ENCODE measurements around the gene HOXB2.

The HOXB2 gene

GRCh38 chr17:48545022-48545375, at the start of gene HOXB2:
Gene HOXB2, minus strand, starts transcription at chr17:48545109. Its CDS starts 198 bp downstream, at chr17:48544911.
- peaks cover 52% of the 10 kb centered on the region for H3K4me1 ChIP-seq (ENCODE audit: control insufficient read depth, insufficient read depth, low read length)
- TF ChIP-seq SP3 (tag by site-specific recombination; IDR thresholded peaks at IDR 0.05) (no peak), ZNF2 (tag by site-specific recombination; IDR thresholded peaks at IDR 0.05) (no peak), SP7 (tag by site-specific recombination; IDR thresholded peaks at IDR 0.05) (peak; percentile 4; the same call in 1 of the 2 replicates), ZNF292 (tag by site-specific recombination; IDR thresholded peaks at IDR 0.05; ENCODE audit: borderline replicate concordance, low read depth) (no peak), ZBTB8A (tag by site-specific recombination; IDR thresholded peaks at IDR 0.05) (0 out of 2 replicates have a peak, but pooled peaks have one; percentile 13), ZSCAN30 (tag by site-specific recombination; IDR thresholded peaks at IDR 0.05) (0 out of 2 replicates have a peak, but pooled peaks have one; percentile 0), ZNF266 (tag by site-specific recombination; IDR thresholded peaks at IDR 0.05; ENCODE audit: low read depth) (no peak), GLI2 (tag by site-specific recombination; IDR thresholded peaks at IDR 0.05; ENCODE audit: borderline replicate concordance, low read depth) (no peak), YY2 (tag by site-specific recombination; IDR thresholded peaks at IDR 0.05) (no peak), KLF9 (tag by site-specific recombination; IDR thresholded peaks at IDR 0.05; ENCODE audit: low read depth) (no peak), ZBTB48 (tag by site-specific recombination; IDR thresholded peaks at IDR 0.05) (no peak), ZNF513 (tag by site-specific recombination; IDR thresholded peaks at IDR 0.05) (no peak), ZNF138 (tag by site-specific recombination; IDR thresholded peaks at IDR 0.05; ENCODE audit: borderline replicate concordance) (no peak), ZNF155 (tag by site-specific recombination; IDR thresholded peaks at IDR 0.05) (no peak), ZNF596 (tag by site-specific recombination; IDR thresholded peaks at IDR 0.05) (peak; percentile 87), REPIN1 (tag by site-specific recombination; IDR thresholded peaks at IDR 0.05; ENCODE audit: low read depth) (no peak), ZNF341 (tag by site-specific recombination; IDR thresholded peaks at IDR 0.05; ENCODE audit: low read depth) (no peak), ZBTB17 (tag by site-specific recombination; IDR thresholded peaks at IDR 0.05) (peak; percentile 7; the same call in 1 of the 2 replicates), ZNF433 (tag by site-specific recombination; IDR thresholded peaks at IDR 0.05; ENCODE audit: low read depth) (no peak), PRDM6 (tag by site-specific recombination; IDR thresholded peaks at IDR 0.05) (0 out of 2 replicates have a peak, but pooled peaks have one; percentile 43), PRDM1 (tag by site-specific recombination; IDR thresholded peaks at IDR 0.05) (peak; percentile 8; the same call in 1 of the 2 replicates), SALL2 (tag by site-specific recombination; IDR thresholded peaks at IDR 0.05; ENCODE audit: borderline replicate concordance) (no peak)
- no peaks in the 10 kb centered on the region for H3K9me3 ChIP-seq (ENCODE audit: control insufficient read depth, insufficient read depth, low read depth, low read length)
- peak within 1 kb of the TSS; percentile 79 for H3K4me3 ChIP-seq (ENCODE audit: low read depth, low read length)
- H3K27ac ChIP-seq (ENCODE audit: extremely low read depth, low read depth, low read length): peak within 1 kb of the TSS; percentile 100
- POLR2A ChIA-PET: interaction anchor here (0.7 kb wide), 1 partner anchor 11 kb away, joined by 3 read pairs; no protein-coding TSS in a partner anchor
- H3K36me3 ChIP-seq (ENCODE audit: control insufficient read depth in 2 of 2, insufficient read depth in 1 of 2, low read length in 2 of 2): peaks cover 6 to 19% of the 10 kb centered on the region in 2 experiments
- CTCF ChIA-PET: interaction anchor here (0.6 kb wide), 1 partner anchor 96 kb away, joined by 7 read pairs; no protein-coding TSS in a partner anchor

GRCh38 chr17:48593840-48594537, 49.1 kb upstream of the HOXB2 start:
- ChIA-PET POLR2A (interaction anchor here (1.6 kb wide), 1 partner anchor 47 kb away, joined by 4 read pairs; no protein-coding TSS in a partner anchor), CTCF (interaction anchor here (0.6 to 6.0 kb wide), 34 partner anchors 10 to 379 kb away, joined by 3 to 52 read pairs (median 6); no protein-coding TSS in a partner anchor)
- Histone ChIP-seq H3K4me1 (ENCODE audit: control insufficient read depth, insufficient read depth, low read length) (peaks cover 31% of the 10 kb centered on the region), H3K4me3 (ENCODE audit: low read depth, low read length) (no peak overlapping the region; the same call in 1 of the 2 replicates), H3K27ac (ENCODE audit: extremely low read depth, low read depth, low read length) (peak overlapping the region; percentile 68), H3K36me3 (ENCODE audit: control insufficient read depth in 2 of 2, insufficient read depth in 1 of 2, low read length in 2 of 2) (peaks cover 5 to 46% of the 10 kb centered on the region in 2 experiments; a peak in 2 of 3 replicates), H3K9me3 (ENCODE audit: control insufficient read depth, insufficient read depth, low read depth, low read length) (no peaks in the 10 kb centered on the region)
- TF ChIP-seq ZNF530 (tag by site-specific recombination; IDR thresholded peaks at IDR 0.05; ENCODE audit: low read depth): no peak
- TF ChIP-seq GLIS1 (tag by site-specific recombination; IDR thresholded peaks at IDR 0.05): peak; percentile 55; the same call in 1 of the 2 replicates
- peak; percentile 42; the same call in 1 of the 2 replicates for TF ChIP-seq ZNF24 (tag by site-specific recombination; IDR thresholded peaks at IDR 0.05)
- no peak for TF ChIP-seq GLI4 (tag by site-specific recombination; IDR thresholded peaks at IDR 0.05)
- TF ChIP-seq ZXDB (tag by site-specific recombination; IDR thresholded peaks at IDR 0.05): peak; percentile 85
- TF ChIP-seq ZNF394 (tag by site-specific recombination; IDR thresholded peaks at IDR 0.05; ENCODE audit: borderline replicate concordance): peak; percentile 20; the same call in 1 of the 2 replicates
- no peak for TF ChIP-seq ZNF426 (tag by site-specific recombination; IDR thresholded peaks at IDR 0.05)
- no peak for TF ChIP-seq ZNF707 (tag by site-specific recombination; IDR thresholded peaks at IDR 0.05)
- TF ChIP-seq ZSCAN5A (tag by site-specific recombination; IDR thresholded peaks at IDR 0.05): no peak
- TF ChIP-seq ZNF132 (tag by site-specific recombination; IDR thresholded peaks at IDR 0.05; ENCODE audit: borderline replicate concordance): no peak
